GM19043 (cell line): ENCODE data around the gene LIPJ.
A peak's percentile ranks its signal among the peaks of the same experiment; 100 is the strongest.

Experiments used
- ATAC-seq: cut with Tn5 transposase; IDR thresholded peaks from one replicate; pipeline ENCODE4 v1.9.1; 2021; ENCODE audit warnings: low read depth; ENCODE audit not compliant: unreplicated experiment

LIPJ gene

DNA sequence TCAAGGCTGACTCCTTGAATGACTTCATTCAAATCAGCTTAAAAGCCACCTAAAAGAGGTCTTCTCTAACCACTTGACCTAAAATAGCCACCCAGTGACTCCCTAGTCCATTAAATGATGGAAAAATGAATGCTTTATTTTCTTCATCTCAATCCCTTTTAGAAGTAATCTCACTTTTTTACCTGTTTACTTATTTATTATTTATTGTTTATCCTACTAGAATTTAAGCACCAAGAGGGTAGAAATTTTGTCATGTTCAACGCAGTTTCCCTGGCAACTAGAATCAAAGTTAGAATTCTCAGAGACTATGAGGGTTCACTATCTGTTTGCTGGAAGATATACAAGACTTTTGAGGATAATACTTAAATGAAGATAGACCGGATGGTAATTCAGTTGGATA, at the start of gene LIPJ:
Gene LIPJ (plus strand): TSS at position 301 of the 400 bp plus-strand sequence. CDS start 3,926 bp downstream, outside the sequence.
- no peak for ATAC-seq

DNA sequence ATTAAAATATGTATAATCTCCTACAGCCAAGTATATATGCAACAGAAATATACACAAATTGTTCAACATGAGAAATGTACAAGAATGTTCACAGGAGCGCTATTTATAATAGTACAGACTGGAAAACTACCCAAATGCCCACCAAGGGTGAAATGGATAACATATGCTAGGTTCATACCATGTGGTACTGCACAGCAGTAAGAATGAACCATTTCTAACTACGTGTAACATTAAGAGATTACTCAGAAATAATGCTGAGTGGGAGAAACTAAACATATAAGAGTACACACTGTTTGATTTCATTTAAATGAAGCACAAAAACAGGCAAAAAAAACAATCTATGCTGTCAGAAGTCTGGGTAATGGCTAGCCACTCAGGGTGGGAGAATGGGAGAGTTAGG, 49.2 kb upstream of the LIPJ start:
- no peak for ATAC-seq

- no peak for ATAC-seq
Measured at GRCh38 chr10:88538048-88538447, 48.5 kb upstream of the LIPJ start.

GRCh38 chr10:88540351-88540750, 46.2 kb upstream of the LIPJ start:
- ATAC-seq = no peak

- no peak for ATAC-seq
Measured at GRCh38 chr10:88541116-88541626, 45.4 kb upstream of the LIPJ start.

DNA sequence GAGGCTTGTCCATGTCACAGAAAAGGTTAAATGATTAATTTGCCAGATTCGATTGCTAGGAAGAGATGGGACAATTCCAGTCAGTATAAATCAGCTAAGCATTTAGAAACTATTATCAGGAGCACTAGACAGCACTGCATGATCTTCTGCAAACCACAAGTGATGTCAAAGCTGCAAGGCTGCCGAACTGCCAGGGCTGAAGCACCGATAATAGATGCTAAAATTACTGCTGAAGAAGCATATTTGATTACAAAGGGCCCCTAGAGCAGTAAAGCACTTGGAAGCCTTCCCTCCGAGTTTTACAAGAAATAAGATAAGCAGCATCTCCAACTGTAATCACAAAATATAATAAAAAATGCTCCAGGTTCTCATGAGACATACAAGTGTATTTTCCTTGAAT, 44.0 kb upstream of the LIPJ start:
- no peak for ATAC-seq

DNA sequence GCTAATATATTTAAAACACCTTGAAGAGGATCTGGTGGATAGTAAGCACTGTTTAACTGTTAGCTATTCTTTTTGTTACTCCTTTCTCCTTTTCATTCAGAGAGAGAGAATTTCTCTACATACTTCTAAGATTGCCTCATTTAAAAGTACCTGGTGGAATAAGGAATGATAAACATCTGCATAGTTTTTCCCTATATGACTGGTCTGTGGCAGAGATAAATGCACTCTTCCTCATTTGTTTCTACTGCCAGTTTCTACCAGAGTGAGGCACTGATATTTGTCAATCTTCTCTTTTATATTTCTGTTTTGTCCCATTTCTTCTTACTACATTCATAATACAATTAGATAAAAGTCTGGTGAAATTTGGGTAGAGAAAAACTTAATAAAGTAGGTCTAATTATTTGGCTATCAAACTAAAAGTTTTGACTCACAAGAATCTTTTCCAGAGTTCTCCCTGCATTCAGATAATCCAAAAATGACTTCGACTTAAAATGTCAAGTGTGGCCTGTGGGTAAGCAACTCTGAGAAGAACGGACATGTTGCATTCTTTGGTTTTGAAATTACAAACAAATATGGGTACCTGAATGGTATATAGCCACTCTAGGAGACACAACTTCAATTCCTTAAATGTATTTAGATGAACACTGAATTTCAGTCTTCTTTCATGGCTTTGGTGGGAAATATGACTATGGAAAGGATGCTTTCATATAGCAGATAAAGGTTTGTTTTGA, 42.3 kb upstream of the LIPJ start:
- no peak for ATAC-seq

- ATAC-seq = no peak
Measured at GRCh38 chr10:88545359-88545758, 41.2 kb upstream of the LIPJ start.

- ATAC-seq = no peak
Measured at GRCh38 chr10:88546497-88546896, 40.1 kb upstream of the LIPJ start.

DNA sequence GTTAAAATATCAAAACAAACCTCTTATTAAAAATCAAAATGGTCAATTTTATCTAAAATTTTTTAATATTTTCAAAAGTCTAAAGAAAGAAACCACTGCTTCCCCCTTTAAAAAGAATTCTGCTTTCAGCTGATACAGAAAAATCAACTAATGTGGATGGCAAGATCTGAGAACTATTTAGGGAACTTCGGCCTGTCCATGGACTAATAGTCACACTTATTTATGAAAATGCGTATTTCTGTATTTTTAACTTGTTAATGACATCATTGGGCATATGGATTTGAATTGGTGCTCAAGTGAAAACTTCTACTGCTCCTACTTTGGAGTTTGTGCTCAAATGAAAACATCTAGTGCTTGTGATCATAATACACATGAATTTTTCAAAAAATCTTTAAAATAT, 35.3 kb upstream of the LIPJ start:
- no peak for ATAC-seq

- peak; percentile 83 for ATAC-seq
Measured at GRCh38 chr10:88553116-88553752, 33.3 kb upstream of the LIPJ start.

DNA sequence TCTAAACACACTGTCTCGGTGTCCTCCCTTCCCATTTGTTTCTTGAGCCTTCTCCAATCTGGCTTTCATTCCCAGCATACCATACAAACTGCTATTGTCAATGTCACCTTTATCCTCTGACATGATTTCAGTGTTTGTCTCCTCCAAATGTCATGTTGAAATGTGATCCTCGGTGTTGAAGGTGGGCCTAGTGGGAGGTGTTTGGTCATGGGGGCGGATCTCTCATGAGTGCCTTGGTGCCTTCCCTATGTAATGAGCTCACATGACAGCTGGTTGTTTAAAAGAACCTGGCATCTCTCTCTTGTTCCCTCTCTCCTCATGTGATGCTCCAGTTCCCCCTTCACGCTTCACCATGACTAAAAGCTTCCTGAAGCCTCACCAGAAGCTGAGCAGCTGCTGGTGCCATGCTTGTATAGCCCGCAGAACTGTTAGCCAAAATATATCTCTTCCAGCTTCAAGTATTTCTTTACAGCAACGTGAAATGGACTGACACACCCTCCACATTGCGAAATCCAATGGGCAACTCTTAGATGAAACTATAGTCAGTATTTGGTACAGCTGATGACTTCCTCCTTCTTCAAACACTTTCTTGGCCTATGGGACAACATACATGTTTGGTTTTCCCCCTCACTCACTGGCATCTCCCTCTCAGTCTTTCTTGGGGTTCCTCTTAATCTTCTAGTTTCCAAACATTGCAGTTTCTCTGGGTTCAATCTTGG, 31.2 kb upstream of the LIPJ start:
- no peak for ATAC-seq

DNA sequence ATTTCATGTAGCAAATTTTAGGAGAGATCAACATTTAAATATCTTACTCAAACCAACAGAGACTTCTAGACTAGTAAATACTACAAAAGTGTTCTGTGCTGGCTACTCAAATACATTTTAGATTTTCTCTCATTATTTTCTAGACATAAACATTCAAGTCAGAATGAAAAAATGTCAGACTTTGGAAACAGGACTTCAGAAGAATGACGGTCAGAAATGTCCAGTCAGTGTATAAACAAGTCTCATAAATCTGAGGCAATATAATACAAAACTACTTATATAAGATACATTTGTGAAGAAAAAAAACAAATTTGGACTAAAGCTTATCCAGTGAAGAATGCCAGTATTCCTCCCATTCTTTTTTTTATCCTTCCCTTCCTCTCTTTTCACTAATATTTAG, 29.3 kb upstream of the LIPJ start:
- no peak for ATAC-seq

GRCh38 chr10:88557658-88558057, 28.9 kb upstream of the LIPJ start:
- ATAC-seq = no peak

GRCh38 chr10:88562152-88562551, 24.4 kb upstream of the LIPJ start:
- no peak for ATAC-seq

GRCh38 chr10:88565072-88565471, 21.5 kb upstream of the LIPJ start:
- no peak for ATAC-seq

- ATAC-seq = no peak
Measured at GRCh38 chr10:88582411-88582805, 4.2 kb upstream of the LIPJ start.

DNA sequence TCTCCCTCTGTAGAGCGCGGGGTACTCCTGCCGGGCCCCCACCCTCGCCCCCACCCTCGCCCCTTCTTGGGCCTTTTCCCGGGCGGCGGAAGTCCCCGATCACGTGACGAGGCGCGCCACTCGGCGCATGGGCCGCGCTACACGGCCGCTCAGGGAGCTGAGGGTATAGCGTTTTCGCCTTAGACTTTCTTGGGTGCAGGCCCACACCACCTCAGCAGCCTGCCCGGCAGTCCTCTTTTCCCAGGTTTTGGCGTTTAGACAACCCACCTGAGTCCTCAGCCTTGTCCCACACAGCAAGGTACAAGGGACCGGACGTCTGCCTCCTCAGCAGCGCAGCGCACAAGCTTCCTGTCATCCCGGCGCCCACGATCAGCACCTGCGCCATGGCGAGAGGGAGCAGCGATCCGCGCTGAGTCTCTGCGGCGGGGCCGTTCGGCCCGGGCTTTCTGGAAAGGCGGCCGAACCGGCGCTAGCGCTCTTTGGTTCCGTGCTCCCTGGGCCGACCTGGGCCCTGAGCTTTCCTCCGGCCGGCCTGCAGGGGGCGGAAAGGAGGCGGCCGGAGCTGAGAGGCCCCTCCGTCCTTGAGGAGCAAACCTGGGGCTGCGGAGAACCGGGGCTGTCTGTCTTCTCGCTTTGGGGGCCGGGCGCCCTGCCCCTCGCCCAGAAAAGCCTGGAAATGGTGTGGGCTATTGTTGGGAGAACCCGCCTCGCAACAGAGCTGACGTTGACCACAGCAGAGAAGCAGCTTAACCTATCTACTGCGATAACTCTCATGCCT, 3.6 kb upstream of the LIPJ start, which contains the start of gene RNLS:
Gene RNLS (minus strand): TSS at position 513 of the 778 bp plus-strand sequence.
- peak; percentile 72 for ATAC-seq

- no peak for ATAC-seq
Measured at GRCh38 chr10:88583584-88583957, 3.0 kb upstream of the LIPJ start.

GRCh38 chr10:88592381-88592780, 5.8 kb downstream of the LIPJ start:
- no peak for ATAC-seq

GRCh38 chr10:88592906-88593305, 6.3 kb downstream of the LIPJ start:
- ATAC-seq = no peak
